CD1c-positive myeloid dendritic cell (primary cell): ENCODE measurements around the gene TMA7.
"Not testable (repeated sequence)": the region's sequence is repeated elsewhere in the genome, so short reads cannot be mapped to it uniquely, and the experiment has no call there.

ENCODE experiments used
- DNase-seq: peaks from one replicate; pipeline ENCODE4 v3.0.0-alpha.2; 2016; ENCODE audit errors: extremely low spot score

Gene TMA7

DNA sequence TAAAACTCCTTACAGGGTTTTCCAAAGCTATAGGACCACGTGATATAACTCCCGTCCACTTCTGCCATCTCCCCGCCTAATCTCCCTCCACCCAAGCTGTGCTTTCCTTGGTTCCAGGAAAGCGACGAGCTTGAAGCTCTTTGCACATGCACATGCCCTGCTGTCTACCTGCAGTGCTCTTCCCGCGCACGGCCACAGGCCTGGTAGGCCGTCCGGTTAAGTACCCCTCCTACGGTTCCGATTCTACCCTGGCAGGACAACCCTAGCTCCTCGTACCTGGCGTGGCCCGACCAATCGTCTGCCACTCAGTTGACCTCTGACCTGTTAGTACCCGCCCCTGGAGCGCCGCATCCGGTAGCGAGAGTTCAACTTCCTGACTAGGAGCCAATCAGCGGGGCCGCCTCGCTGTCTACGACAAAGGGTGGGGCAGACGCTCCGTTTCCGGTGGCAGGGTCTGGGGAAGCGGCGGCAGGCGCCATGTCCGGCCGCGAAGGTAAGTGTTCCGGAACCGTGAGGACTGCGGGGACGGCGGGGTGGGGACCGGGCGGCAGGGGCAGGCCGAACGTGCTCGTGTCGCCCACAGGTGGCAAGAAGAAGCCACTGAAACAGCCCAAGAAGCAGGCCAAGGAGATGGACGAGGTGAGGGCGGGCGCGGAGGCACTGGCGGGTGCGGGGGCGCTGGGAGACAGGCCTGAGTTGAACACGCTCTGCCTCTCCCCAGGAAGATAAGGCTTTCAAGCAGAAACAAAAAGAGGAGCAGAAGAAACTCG, at the start of gene TMA7, which contains the start of gene CCDC51:
TMA7 (plus strand) TSS at position 438 of the 770 bp plus-strand sequence; CDS start at position 478, 40 bp downstream.
CCDC51 (minus strand) TSS at position 300 of the 770 bp plus-strand sequence. CDS start 4,991 bp downstream, outside the sequence.
- DNase-seq: peak; percentile 98

GRCh38 chr3:48394391-48394790, 45.7 kb upstream of the TMA7 start:
- DNase-seq: no peak

DNA sequence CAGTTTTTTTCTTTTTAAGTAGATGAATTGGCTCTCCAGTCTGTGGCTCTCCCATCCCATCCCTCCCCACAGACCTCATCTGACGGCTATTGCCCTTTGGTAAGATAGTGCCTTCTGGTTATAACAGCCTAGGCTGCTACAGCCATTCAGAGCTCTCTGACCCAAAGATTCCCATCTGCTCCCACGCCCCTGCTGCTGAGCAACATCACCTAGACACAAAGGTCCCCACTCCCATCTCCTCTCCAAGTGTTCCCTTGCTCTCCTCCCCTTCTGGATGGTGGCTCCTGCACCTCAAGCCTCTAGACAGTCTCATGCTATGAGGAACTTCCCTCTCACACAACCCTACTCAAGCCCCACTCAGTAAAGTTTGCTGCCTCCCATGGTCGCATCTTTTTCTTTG, 44.3 kb upstream of the TMA7 start:
- DNase-seq: no peak

GRCh38 chr3:48397767-48398681, 42.0 kb upstream of the TMA7 start:
- DNase-seq: no peak

DNA sequence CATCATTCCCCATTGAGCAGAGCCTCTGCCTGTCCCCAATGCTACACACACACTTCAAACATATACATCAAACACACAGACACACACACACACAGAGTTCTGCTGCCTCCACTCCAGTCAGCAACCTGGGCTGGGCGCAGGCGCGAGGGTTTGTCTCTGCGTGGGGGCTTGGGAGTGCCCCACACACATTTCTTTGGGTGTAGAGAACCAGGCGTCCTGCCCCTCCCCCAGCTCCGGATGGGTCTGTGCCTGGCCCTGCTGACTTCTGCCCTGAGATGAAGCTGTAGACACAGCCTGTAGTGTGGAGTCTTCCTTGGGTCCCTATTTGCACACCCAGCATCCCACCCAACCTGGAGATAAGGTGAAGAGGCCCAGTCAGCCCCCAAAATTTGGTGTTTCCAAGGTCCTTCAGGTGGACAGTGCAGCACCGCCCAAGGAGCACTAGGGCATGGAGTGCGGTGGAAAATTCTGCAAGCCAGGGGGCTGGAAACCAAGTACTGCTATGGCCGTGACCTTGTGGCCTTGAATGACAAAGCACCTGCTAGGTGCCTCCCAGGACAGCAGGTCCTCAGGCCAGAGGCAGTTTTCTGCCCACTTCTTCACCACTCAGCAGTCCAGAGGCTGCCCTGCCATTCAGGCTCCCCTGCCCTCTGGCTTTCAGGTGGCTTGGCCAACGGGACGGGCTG, 41.2 kb upstream of the TMA7 start:
- DNase-seq: no peak

DNA sequence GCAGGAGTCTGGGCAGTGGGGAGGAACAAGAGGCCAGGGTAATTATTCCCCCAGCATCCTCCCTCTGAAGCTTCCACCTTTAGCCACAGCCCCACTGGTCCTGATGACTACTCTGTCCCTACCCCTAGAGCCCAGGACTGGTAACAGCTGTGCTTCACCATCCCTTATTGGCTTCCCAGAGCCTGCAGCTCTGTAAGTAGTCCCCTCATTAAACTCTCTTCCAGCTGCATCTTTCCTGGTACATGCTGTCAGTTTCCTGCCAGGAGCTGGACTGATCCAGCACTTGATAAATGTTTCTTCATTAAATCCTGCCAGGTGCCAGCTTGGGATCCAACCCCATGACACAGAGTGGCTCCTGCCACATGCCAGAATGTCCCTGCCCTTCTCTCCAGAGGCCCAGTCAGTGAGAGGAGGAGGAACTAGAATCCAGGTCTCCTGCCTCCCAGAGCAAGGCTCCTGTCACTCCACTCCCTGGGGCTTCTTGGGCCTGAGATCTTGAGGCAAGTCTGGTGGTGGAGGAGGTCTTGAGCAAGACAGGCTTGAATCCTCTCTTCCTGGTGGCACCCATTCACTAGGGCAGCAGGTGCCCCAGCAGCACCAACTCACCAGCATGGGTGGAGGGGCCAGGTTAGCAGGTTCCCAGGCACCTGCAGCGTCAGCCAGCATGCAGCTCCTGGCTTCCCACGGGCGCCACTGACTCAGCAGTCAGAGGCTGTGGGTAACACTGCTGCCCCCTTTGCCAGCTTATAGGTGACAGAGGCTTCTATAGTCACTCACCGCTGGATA, 40.5 kb upstream of the TMA7 start:
- no peak for DNase-seq

- DNase-seq: peak; percentile 78
Measured at GRCh38 chr3:48400824-48401433, 39.1 kb upstream of the TMA7 start.

DNA sequence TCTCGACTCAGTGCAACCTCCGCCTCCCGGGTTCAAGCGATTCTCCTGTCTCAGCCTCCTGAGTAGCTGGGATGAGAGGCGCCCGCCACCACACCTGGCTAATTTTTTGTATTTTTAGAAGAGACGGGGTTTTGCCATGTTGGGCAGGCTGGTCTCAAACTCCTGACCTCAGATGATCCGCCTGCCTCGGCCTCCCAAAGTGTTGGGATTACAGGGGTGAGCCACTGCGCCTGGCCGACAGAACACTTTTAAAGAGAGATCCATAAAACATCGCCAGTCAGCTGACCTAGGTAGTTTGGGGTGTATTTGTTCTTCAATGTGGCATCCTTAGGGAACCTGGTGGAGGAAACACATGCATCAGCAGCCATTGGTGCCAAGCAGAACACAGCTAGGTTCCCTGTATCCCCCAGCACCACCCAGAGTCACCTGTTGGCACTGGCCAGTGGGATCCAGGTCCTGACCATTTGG, 38.6 kb upstream of the TMA7 start:
- DNase-seq: not testable (repeated sequence)

- DNase-seq: no peak
Measured at GRCh38 chr3:48402281-48402732, 37.8 kb upstream of the TMA7 start.

GRCh38 chr3:48402907-48403306, 37.1 kb upstream of the TMA7 start:
- DNase-seq: no peak

- no peak for DNase-seq
Measured at GRCh38 chr3:48403533-48404439, 36.3 kb upstream of the TMA7 start.

DNA sequence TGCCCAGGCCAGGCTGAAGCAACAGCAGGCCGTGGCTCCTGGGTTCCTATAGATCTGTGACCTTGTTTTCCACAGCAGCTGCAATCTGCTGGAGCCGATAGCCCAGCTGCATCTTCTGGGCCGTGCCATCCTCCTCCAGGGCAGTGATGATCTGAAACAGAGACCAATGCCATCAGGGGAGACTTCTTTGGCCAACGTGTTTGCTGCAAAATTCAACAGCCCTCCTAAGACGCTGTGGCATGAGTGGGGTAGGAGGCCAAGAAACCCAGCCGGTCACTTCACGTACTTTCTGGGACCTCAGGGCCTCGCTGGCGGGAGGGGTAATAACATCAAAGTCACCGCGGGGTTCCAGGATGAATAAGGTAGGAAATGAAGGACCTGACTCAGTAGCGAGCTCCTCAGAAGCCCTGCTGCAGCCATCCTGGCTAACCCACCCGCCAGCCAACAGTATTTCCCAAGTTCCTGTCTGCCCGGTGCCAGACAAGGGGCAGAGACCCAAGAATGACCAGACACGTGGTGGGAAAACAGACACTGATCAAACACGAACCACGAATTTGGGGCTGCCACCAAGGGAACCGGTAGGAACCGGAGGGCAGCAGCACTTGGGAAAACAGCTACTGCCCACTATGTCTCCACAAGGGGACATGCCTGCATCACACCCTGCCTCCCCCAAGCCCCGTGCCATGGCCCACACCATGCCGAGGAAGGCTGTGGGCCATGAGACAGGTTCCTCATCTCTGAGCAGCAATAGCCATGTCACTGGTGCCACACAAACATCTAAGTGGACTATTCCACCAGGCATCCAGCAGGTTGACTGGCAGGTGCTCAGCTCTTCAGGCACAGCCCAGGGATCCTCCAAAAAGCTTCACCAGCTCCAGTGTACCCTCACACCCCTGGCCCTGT, 35.4 kb upstream of the TMA7 start:
- DNase-seq: no peak

- no peak for DNase-seq
Measured at GRCh38 chr3:48405343-48405881, 34.6 kb upstream of the TMA7 start.

DNA sequence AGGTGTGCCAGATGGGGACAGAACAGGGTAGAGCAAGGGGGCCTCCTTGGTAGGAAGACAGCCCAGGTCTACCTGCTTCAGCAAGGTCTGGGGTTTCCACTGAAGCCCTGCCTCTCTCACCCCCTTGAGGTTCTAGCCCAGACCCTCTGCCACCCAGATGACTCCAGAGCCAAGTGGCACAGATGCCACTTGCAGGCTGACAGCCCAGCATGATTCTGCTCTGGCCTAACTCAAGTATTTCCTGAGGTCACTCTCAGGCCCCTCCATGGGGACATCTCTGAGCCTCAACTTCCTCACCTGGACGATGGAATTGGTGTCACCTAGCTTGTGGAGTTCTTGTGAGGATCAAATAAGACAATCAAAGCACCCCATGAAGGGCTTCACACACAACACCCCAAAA, 34.1 kb upstream of the TMA7 start:
- DNase-seq: no peak

DNA sequence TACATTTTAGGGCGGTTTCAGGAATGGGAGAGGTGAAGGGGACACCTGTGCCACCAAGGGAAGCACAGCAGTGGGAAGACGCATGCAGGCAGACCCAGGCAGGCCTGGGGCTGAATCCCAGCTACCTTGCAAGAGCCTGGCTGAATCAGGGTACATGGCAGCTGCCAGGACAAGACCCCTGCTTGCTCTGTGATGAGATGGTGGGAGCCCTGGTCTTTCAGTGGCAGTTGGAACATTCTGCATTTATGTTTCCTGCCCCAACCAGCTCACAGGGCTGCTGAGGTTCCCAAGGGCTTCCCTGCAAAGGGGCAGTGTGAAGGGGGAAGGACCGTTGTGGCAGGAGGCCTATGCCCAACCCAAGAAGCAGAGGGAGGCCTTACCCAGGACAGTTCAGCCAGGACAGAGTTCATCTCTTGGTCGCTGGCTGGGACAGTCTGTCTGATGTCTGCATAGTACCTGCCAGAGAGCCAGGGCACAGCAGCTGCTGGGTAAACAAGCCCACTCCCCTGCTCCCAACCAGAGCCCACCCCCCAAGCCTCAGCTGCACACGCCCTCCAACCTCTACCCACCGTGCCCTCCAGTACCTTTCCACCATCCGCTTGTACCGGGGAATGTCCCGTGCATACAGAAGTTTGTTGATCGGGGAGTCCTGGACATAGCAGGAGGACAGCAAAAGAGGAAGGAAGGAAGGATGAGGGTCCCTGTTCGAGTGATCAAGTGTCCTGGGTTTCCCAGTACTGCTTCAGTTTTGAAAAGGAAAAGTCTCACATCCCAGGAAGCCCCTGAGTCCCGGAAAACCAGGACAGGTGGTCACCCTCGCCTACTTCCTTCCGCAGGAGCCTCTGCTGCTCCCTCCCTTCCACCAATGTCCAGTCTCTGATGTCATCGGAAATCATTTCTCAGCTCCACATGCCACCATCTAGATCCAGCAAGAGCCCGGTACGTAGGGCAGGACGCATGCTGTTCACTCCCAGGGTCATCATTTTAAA, 33.3 kb upstream of the TMA7 start:
- DNase-seq: no peak

DNA sequence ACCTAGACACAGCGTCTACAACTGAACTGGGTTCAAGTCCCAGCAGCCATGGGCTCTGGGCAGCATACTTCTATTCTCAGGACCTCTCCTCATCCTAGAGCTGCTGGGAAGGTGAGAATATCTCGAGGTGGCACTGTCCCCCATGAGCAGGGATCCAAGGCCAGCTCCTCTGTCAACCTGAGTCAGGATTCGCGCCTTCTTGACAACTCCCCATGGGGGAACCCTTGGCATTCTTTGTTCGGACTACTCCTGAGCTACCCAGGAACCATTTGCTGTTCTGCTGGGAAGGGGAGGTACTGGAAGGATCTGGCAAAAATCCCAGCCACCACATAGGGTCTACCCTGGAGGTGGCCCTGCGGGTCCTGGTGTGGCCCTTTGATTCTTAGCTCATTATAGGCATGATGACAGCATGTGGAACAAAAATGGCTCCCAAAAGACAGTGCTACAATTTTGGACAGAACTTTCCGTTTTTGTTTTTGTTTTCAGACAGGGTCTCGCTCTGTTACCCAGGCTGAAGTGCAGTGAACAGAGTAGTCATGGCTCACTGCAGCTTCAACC, 32.4 kb upstream of the TMA7 start:
- DNase-seq: no peak

- DNase-seq: no peak
Measured at GRCh38 chr3:48408823-48409281, 31.2 kb upstream of the TMA7 start.
